Fibroblast of skin of right biceps (primary cell): ENCODE measurements around the gene SV2C.
"Not testable (repeated sequence)": the region's sequence is repeated elsewhere in the genome, so short reads cannot be mapped to it uniquely, and the experiment has no call there.

Experiments used
- DNase-seq: peaks from one replicate; pipeline ENCODE4 v3.0.0-alpha.2; 2013

SV2C gene

GRCh38 chr5:76269259-76269931 lies 186.2 kb downstream of the SV2C start:
- DNase-seq, result peak; percentile 2

GRCh38 chr5:76269932-76270610 lies 186.9 kb downstream of the SV2C start:
- DNase-seq, result peak; percentile 52

- DNase-seq, result peak; percentile 6
These were observed 188.7 kb downstream of the SV2C start for GRCh38 chr5:76271836-76272235.

GRCh38 chr5:76273206-76273885 lies 190.2 kb downstream of the SV2C start:
- DNase-seq, result no peak

GRCh38 chr5:76274571-76274970 lies 191.4 kb downstream of the SV2C start:
- no peak for DNase-seq

GRCh38 chr5:76277736-76278135 lies 194.6 kb downstream of the SV2C start:
- no peak for DNase-seq

- DNase-seq, result no peak
These were observed 195.1 kb downstream of the SV2C start for GRCh38 chr5:76278261-76278789.

GRCh38 chr5:76280494-76280893 lies 197.3 kb downstream of the SV2C start:
- DNase-seq, result no peak

- no peak for DNase-seq
These were observed 200.5 kb downstream of the SV2C start for GRCh38 chr5:76283670-76284069.

- no peak for DNase-seq
These were observed 206.5 kb downstream of the SV2C start for GRCh38 chr5:76289692-76290091.

GRCh38 chr5:76290321-76290757 lies 207.2 kb downstream of the SV2C start:
- no peak for DNase-seq

- DNase-seq, result no peak
These were observed 208.3 kb downstream of the SV2C start for GRCh38 chr5:76291305-76292077.

GRCh38 chr5:76292620-76293322 lies 209.6 kb downstream of the SV2C start:
- no peak for DNase-seq

- no peak for DNase-seq
These were observed 211.4 kb downstream of the SV2C start for GRCh38 chr5:76294573-76294972.

- DNase-seq, result no peak
These were observed 215.7 kb downstream of the SV2C start for GRCh38 chr5:76298852-76299251.

- DNase-seq, result no peak
These were observed 216.4 kb downstream of the SV2C start for GRCh38 chr5:76299592-76299991.

GRCh38 chr5:76301932-76302331 lies 218.7 kb downstream of the SV2C start:
- DNase-seq, result not testable (repeated sequence)

- DNase-seq, result not testable (repeated sequence)
These were observed 219.5 kb downstream of the SV2C start for GRCh38 chr5:76302661-76303060.

- peak; percentile 7 for DNase-seq
These were observed 220.7 kb downstream of the SV2C start for GRCh38 chr5:76303921-76304320.

GRCh38 chr5:76305269-76305668 lies 222.1 kb downstream of the SV2C start:
- no peak for DNase-seq

- peak; percentile 14 for DNase-seq
These were observed 222.6 kb downstream of the SV2C start for GRCh38 chr5:76305775-76306174.

- DNase-seq, result no peak
These were observed 227.0 kb downstream of the SV2C start for GRCh38 chr5:76310208-76310607.
